NCI-H2196 (cell line): ENCODE results near the gene RUNX2.
"Not testable (repeated sequence)": the region's sequence is repeated elsewhere in the genome, so short reads cannot be mapped to it uniquely, and the experiment has no call there.

ENCODE experiments used
- DNase-seq: peaks from one replicate; lab custom pipeline; 2025; ENCODE audit not compliant: unreplicated experiment; lab: John Stamatoyannopoulos, UW

RUNX2 gene

GRCh38 chr6:45450132-45450531 is 122.0 kb downstream of the RUNX2 start:
- DNase-seq: no peak

DNA sequence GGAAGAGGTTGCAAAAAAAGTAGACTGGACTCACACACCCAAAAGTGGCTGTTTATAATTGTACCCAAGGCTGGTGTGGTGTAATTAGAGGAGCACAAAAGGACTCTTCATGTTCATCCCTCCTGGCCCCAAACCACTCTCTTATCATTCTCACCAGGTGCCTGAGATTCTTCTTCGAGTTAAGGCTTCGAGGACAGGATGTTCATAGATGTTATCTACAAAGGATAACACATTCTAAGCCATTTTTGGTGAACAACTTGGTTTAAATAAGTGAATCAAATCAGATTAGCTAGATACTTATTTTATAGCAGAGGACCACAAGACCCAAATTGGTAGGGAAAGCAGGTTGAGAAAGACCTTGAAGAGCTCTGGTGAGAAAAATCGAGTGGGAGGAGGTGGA is 122.7 kb downstream of the RUNX2 start:
- no peak for DNase-seq

DNA sequence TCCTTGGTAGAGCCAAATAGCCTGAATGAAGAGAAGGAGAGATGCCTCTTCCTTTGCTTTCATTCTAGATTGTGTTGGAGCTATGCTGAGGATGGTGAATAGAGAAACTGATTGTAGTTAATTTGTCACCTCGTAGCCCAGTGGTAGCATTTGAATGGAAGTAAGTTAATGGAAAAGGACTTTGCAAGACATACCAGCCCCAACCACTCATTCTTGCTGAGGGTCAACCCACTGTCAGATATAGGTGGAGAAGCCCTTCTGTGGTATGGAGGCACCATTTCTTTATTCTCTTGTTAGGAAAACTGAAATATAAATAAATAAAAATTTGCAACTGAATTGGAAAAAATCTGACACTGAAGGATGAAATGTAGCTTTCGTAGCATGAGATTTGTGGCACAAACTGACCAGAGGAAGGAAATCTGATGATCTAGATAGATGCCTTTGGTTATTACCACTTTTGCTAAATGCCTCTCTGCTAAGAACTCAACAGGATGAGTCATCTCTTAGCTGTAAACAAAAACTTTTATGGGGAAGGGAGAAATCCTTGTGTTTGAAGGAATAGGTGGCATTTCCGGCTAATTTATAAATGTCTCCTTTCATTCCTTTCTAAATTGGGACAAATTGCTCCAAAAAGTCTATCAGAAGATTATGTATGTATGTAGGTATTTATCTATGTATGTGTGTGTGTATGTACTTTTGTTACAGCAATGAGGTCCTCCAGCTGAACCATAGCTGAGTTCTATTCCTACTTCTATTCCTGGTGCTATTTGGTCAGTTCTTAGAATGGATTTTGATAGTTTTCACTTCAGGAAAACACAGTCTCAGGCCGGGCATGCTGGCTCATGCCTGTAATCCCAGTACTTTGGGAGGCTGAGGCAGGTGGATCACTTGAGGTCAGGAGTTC is 126.1 kb downstream of the RUNX2 start:
- DNase-seq: no peak

DNA sequence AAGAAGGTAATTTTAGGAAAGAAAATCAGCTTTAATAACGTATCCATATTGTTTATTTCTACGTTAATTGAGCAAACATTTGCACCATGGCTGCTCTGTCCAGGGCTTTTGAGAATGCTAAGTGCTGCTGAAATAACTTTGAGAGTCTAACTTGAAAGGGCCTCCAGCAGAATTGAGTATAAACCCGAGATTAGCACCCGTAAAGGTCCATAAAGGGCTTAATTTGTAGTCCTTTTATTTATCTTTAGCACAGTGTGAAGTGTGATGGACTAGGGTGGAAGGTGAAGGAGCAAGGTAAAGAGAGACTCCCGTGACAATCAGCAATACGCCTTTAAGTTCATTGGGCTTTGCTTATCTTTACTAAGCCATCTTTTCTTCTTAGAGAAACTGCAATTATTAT is 127.3 kb downstream of the RUNX2 start:
- no peak for DNase-seq

DNA sequence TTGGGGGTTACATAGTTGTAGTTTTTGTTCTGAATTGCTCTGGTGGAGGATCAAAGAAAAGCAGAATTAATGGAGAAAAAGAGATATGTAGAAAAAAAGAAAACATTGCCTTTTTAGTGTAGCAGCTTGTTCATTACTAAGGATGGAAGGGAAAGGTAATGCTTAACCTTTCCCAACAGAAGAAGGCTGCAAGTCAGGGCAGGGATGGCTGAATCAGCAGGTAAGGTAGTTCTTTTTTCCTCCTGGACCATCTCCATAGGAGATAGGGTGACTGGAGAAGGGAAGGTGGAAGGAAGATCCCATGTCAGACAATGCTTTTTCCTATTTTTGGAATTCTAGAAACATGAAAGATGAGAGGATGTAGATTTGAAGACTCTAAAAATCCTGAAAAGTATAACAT is 129.0 kb downstream of the RUNX2 start:
- DNase-seq: no peak

- no peak for DNase-seq
Measured at GRCh38 chr6:45458672-45459071, 130.5 kb downstream of the RUNX2 start.

GRCh38 chr6:45460166-45460565 is 132.0 kb downstream of the RUNX2 start:
- DNase-seq: no peak

GRCh38 chr6:45461486-45461885 is 133.4 kb downstream of the RUNX2 start:
- DNase-seq: no peak

DNA sequence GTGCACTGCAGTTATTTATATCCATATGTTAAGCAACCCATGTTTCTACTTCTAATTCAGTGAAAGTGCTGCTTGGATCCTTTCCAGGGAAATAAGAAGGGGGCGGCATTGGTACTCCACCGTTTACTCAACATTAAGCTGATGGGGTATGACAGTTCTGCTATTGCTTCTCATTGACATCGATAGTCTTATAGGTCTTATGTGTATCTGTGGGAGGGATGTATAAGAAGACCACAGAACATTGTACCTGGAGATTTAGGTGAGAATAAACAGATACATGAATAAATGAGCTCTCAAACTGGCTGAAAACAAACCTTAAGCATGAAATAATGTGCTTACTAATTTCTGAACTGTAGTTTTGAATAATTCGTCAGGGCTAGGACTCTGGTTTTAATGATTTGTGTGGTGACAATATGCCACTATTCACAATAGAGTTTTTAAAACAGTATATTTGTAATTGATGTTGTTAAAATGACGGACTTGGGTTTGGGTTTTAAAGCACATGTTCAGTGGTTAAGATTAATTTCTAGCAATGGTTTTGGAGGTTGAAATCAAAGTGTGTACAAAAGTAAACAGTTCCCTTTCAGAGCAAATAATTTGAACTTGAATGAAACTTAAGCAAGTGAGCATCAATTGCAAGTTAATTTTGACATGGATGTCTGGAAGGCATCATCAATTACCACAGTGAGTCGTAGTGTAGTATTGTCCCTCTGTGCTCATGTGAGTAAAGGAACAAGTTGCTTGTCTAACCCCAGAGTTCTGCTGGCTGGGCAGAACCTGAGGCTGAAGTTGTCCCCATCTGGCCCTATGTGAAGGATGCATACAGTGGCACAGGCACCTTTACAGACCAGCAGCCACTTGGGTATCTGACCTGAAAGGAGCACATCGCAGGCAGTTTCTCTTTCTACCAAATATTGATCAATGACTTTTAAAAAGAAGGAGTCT is 134.3 kb downstream of the RUNX2 start:
- no peak for DNase-seq

GRCh38 chr6:45464685-45465084 is 136.6 kb downstream of the RUNX2 start:
- no peak for DNase-seq

DNA sequence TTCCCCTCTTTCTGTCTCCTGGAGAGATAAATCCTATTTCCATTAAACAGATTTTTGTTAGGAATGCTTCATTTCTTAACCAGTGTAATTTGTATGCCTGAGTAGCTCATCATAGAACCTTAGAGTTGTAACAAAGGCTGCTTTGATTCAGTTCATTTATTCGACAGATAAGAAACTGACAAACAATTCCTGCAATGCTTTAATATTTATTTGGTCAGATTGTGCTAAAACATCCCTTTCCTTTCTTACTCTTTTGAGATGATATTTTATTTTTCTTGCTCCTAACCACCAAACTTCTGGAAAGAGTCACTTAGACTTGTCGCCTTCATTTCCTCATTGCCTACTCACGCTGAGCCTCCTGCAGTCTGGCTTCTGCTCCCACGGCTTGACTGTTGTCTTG is 138.6 kb downstream of the RUNX2 start:
- no peak for DNase-seq

GRCh38 chr6:45467417-45467816 is 139.3 kb downstream of the RUNX2 start:
- DNase-seq: not testable (repeated sequence)

GRCh38 chr6:45467853-45468252 is 139.7 kb downstream of the RUNX2 start:
- DNase-seq: no peak

DNA sequence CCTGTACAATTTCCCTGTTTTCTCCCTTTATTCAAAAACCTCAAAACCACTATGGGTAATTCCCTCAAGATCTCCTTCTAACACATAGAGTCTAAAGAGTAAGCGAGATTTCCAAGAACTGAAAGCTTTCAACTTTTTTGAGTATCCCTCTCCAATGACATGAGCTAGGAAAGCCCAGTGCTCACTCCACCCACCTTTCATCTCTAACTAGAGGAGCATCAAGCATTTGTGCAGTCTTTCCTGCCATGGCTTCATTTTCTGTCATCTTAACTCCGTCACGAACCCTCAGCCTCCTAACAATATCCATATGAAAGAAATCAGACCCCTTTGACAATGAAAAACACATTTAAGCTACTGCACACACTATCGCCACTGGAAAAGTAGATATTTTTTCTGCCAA is 141.5 kb downstream of the RUNX2 start:
- DNase-seq: no peak

GRCh38 chr6:45470131-45470738 is 142.1 kb downstream of the RUNX2 start:
- DNase-seq: no peak

DNA sequence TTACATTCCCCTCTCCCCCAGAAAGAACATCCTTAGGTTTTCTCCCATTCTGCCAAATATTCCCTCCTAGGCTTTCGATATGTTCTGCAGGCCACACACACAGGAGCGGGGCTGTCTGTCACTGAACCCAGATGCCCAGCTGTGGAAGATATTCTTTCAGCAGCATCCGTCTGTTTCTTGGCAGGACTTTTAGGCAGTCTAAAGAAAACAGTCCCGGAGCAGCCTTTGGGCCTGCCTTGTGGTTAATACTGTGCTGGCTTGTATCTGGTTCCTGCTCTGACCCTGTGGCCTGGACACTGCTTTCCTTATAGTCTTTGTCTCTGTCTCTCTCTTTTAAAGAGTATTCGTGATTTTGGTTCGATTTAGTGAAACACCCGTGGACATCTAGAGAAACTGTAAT is 144.3 kb downstream of the RUNX2 start:
- no peak for DNase-seq

GRCh38 chr6:45473121-45473993 is 145.2 kb downstream of the RUNX2 start:
- DNase-seq: no peak

DNA sequence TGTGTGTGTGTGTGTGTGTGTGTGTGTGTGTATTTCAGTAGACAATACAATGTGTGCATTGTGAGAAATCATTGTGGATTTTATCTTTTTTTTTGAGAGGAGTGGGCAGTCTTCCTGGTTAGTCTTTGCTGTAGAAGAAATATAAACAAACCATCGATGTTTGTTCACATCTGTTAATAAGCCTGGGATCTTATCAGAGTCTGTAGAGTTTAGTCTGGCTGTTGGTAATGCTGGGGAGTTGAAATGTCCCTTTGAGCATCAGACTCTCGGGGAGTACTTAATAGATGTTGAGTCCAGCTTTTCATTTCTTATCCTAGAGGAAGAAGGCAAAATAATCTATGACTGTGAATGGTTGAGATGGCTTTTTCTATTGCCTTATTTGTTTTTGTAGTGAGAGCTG is 146.2 kb downstream of the RUNX2 start:
- no peak for DNase-seq

- no peak for DNase-seq
Measured at GRCh38 chr6:45476341-45476740, 148.2 kb downstream of the RUNX2 start.

DNA sequence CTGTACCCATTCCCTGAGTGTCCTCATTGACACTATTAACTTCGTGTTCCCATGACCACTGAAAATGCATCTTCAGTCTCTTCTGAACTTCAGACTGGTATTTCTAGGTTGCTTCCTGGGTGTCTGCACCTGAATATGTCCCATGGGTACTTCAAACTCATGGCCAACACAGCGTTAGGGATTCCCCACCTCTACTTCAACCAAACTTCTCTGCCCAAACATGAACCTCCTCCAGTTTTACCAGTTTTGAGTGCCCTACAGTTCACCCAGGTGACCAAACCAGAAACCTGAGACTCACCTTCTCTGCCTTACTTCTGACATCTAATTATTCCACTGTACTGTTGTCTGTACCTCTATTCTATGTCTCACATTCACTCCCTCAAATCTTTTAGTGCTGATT is 149.1 kb downstream of the RUNX2 start:
- DNase-seq: no peak

DNA sequence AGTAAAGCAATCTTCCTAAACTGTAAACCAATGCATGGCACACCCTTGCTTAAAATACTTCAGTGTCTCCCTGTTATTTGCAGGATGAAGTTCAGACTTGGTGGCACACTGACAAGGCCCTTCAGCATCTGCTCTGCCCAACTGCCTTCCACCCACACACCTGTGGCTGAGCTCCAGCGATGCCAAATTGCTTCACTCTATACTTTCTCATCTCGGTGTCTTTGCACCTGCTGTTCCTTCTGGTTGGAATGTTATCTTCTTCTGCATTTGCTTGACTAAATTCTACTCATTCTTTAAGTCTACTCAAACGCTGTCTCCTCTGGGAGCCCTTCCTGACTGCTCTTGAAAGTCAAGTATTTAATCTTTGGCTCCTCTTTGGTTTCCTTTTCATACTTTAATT is 149.7 kb downstream of the RUNX2 start:
- no peak for DNase-seq
